Mesothelial cell of epicardium (in vitro differentiated cells): ENCODE data around the gene FAM217B. TPM values are rescaled to one million over a fixed set of nuclear protein-coding genes. Genes with fewer than 3 reads are reported as not detected.

Source experiments
- DNase-seq, 2 experiments: peaks; one replicate each; pipeline ENCODE4 v3.0.0; 2021; ENCODE audit warnings: low spot score in 2 of 2; ENCODE audit not compliant: unreplicated experiment in 2 of 2
- H3K27ac Mint-ChIP-seq: 2 replicates; pipeline ENCODE4 v1.8.0; 2021; ENCODE audit warnings: mixed read lengths
- H3K27me3 Mint-ChIP-seq: 2 replicates; pipeline ENCODE4 v1.8.0; 2021; ENCODE audit warnings: low read depth, mixed read lengths
- H3K36me3 Mint-ChIP-seq: 2 replicates; pipeline ENCODE4 v1.8.0; 2021; ENCODE audit warnings: mixed read lengths
- H3K4me1 Mint-ChIP-seq: 2 replicates; pipeline ENCODE4 v1.8.0; 2021; ENCODE audit warnings: mixed read lengths
- H3K4me3 Mint-ChIP-seq: 2 replicates; pipeline ENCODE4 v1.8.0; 2021; ENCODE audit warnings: mild to moderate bottlenecking, moderate library complexity, mixed read lengths
- H3K9me3 Mint-ChIP-seq: 2 replicates; pipeline ENCODE4 v1.8.0; 2021; ENCODE audit warnings: mixed read lengths
- total RNA-seq: library from RNA; stranded (reverse); gene quantifications from 3 replicates; pipeline ENCODE4 v1.2.1, GENCODE V29; 2021
- TF ChIP-seq, protein P1 (sequence below): fragments of 200-600 bp; sonication (generic); IDR thresholded peaks from one replicate; pipeline ENCODE4 v1.5.0; 2021; ENCODE audit warnings: antibody characterized with exemption; ENCODE audit not compliant: unreplicated experiment

The FAM217B gene
- total RNA-seq, 1 donor from 2014 or later = 25.7 TPM

DNA sequence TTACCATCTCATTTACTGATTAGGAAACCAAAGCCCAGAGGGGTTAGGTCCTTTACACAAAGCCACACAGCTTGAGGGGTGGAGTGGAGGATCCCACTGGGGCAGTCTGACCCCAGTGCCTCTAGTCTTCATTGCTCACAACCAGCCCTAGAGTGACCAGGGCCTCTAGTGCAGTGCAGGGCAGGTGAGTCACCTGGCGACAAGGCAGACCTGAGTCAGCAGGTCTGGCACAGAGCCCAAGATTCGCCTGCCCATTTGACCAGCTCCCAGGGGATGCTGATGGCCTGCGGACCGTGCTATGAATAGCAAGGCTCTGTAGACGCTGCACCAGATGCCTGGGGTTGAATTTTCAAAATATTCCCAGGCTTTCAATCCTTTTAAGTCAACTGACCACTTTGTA, 48.0 kb downstream of the FAM217B start:
- no peak overlapping the region for H3K4me3 Mint-ChIP-seq
- no peak overlapping the region for H3K27ac Mint-ChIP-seq
- H3K9me3 Mint-ChIP-seq = no peaks in the 10 kb centered on the region
- no peak for DNase-seq
- no peaks in the 10 kb centered on the region for H3K27me3 Mint-ChIP-seq
- H3K4me1 Mint-ChIP-seq = peaks cover 11% of the 10 kb centered on the region
- no peaks in the 10 kb centered on the region for H3K36me3 Mint-ChIP-seq
- TF ChIP-seq, protein P1, sequence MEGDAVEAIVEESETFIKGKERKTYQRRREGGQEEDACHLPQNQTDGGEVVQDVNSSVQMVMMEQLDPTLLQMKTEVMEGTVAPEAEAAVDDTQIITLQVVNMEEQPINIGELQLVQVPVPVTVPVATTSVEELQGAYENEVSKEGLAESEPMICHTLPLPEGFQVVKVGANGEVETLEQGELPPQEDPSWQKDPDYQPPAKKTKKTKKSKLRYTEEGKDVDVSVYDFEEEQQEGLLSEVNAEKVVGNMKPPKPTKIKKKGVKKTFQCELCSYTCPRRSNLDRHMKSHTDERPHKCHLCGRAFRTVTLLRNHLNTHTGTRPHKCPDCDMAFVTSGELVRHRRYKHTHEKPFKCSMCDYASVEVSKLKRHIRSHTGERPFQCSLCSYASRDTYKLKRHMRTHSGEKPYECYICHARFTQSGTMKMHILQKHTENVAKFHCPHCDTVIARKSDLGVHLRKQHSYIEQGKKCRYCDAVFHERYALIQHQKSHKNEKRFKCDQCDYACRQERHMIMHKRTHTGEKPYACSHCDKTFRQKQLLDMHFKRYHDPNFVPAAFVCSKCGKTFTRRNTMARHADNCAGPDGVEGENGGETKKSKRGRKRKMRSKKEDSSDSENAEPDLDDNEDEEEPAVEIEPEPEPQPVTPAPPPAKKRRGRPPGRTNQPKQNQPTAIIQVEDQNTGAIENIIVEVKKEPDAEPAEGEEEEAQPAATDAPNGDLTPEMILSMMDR = no peak

DNA sequence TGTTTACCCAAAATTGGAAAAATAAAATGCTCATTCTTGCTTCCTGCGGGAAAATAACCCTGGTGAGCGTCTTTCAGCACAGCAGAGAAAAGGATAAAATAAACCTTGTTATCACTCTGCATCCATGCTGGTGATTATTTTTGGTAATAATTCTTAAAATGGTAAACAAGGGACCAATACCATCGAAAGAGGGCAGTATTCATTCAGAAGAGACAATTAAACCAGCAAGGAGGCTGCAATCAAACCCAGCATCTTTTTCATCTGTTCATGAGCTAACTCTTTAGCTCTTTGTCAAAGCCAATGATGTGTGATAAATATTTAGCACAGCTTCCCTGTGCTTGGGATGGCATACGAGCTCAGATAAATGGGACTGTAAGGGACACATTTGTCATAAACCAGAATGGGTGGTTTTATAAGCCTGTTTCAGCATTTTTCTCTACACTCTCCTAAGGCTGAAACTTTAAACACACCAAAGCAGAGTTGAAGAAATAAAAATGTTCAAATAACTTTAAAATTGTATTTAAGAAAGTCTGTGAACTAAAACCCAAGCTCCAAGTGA, 52.4 kb downstream of the FAM217B start:
- Mint-ChIP-seq H3K4me3 (no peak overlapping the region), H3K27ac (no peak overlapping the region), H3K36me3 (no peaks in the 10 kb centered on the region), H3K9me3 (no peaks in the 10 kb centered on the region), H3K27me3 (peaks cover 18% of the 10 kb centered on the region), H3K4me1 (peaks cover 20% of the 10 kb centered on the region)
- TF ChIP-seq, protein P1 = no peak
- DNase-seq = no peak

DNA sequence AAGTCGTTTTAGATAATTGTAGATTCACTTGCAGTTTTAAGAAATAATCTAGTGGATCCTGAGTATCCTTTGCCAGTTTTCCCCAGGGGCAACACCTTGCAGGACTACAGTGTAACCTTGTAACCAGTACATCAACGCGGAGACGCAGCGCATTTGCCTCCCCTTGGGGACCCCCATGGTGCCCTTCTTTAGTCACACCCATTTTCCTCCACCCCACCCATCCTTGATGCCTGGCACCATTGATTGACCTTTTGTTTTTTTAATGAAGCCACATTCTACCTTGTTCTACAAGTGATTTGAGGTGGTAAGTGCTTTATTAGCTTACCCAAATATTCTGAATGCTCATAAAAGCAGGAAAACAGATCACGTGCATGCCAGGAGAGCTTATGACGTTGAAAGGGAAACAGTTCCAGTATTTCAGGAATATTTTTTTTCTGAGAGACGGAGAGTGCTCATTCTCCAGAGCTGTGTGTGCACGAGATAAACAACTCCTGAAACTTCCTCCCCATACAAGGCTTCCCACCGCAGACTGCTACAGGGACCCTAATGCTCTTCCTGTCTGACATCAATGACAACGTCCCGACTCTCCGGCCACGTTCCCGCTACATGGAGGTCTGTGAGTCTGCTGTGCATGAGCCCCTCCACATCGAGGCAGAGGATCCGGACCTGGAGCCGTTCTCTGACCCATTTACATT, 53.7 kb downstream of the FAM217B start:
- Mint-ChIP-seq H3K4me1 (peaks cover 19% of the 10 kb centered on the region), H3K9me3 (no peaks in the 10 kb centered on the region), H3K27ac (no peak overlapping the region), H3K36me3 (no peaks in the 10 kb centered on the region), H3K27me3 (peaks cover 25% of the 10 kb centered on the region), H3K4me3 (peak overlapping the region; percentile 37)
- TF ChIP-seq, protein P1 = no peak
- DNase-seq = no peak

DNA sequence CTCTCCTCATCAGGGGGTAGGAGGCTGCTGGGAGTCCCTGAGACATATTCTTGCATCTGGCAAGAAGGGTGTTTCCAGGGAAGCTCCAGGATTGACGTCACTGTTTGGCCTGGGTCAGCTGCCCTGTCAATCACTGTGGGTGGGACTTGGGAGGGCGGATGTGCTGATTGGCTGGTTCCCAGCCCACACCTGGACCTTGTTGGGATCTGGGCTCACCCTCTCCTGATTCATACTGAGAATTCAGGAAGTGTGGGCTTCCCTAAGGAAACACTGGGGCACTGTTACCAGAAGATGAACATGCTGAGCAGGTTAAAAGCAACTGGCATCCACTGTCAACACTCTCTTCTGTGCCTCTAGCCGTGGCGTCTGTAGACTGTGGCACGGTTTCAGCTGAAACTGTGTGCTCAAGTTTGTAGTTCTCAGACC, 54.5 kb downstream of the FAM217B start:
- Mint-ChIP-seq H3K4me3 (peak overlapping the region; percentile 37), H3K27ac (no peak overlapping the region), H3K36me3 (no peaks in the 10 kb centered on the region), H3K27me3 (peaks cover 30% of the 10 kb centered on the region), H3K4me1 (peaks cover 19% of the 10 kb centered on the region), H3K9me3 (no peaks in the 10 kb centered on the region)
- TF ChIP-seq, protein P1 = no peak
- no peak for DNase-seq

DNA sequence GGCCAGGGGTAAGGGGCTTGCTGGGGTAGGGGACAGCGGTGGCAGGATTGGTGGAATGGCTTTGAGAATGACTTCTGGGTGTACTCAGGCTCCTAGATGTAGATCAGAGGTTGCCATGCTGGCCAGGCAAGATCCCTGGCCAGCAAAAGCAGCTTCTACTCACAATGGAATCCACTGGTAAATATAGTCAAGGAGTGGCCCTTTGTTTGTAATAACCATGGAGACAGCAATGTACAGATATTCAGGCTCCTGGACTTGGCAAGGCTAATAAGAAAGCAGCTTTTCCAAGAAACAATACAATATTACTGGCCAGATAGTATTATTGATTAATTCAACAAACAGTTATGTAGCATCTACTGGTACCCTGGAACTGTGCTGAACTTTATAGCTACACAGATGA, 55.9 kb downstream of the FAM217B start:
- Mint-ChIP-seq H3K4me1 (peaks cover 19% of the 10 kb centered on the region), H3K27ac (no peak overlapping the region)

More for the DNA sequence above, 55.9 kb downstream of the FAM217B start:
- TF ChIP-seq, protein P1 = no peak
- DNase-seq = no peak
- Mint-ChIP-seq H3K4me3 (no peak overlapping the region), H3K27me3 (peaks cover 31% of the 10 kb centered on the region), H3K9me3 (no peaks in the 10 kb centered on the region), H3K36me3 (no peaks in the 10 kb centered on the region)
